Fibroblast of skin of back (primary cell): ENCODE measurements around the gene CNOT4.
A peak's percentile ranks its signal among the peaks of the same experiment; 100 is the strongest.
"Not testable (repeated sequence)": the region's sequence is repeated elsewhere in the genome, so short reads cannot be mapped to it uniquely, and the experiment has no call there.

ENCODE experiments used
- DNase-seq: peaks from one replicate; pipeline ENCODE4 v3.0.0-alpha.2; 2013

The CNOT4 gene

GRCh38 chr7:135449436-135449835 is 60.5 kb downstream of the CNOT4 start:
- no peak for DNase-seq

GRCh38 chr7:135448753-135449152 is 61.1 kb downstream of the CNOT4 start:
- DNase-seq = no peak

GRCh38 chr7:135447748-135448147 is 62.2 kb downstream of the CNOT4 start:
- no peak for DNase-seq

- DNase-seq = no peak
Measured at GRCh38 chr7:135445690-135446089, 64.2 kb downstream of the CNOT4 start.

- DNase-seq = not testable (repeated sequence)
Measured at GRCh38 chr7:135445266-135445665, 64.6 kb downstream of the CNOT4 start.

- peak; percentile 2 for DNase-seq
Measured at GRCh38 chr7:135441791-135442190, 68.1 kb downstream of the CNOT4 start.

- peak; percentile 31 for DNase-seq
Measured at GRCh38 chr7:135434047-135434446, 75.9 kb downstream of the CNOT4 start.

GRCh38 chr7:135430626-135431025 is 79.3 kb downstream of the CNOT4 start:
- DNase-seq = no peak

GRCh38 chr7:135428879-135429278 is 81.0 kb downstream of the CNOT4 start:
- DNase-seq = no peak

- DNase-seq = no peak
Measured at GRCh38 chr7:135428011-135428410, 81.9 kb downstream of the CNOT4 start.

- no peak for DNase-seq
Measured at GRCh38 chr7:135427166-135427565, 82.7 kb downstream of the CNOT4 start.

GRCh38 chr7:135425036-135425435 is 84.9 kb downstream of the CNOT4 start:
- no peak for DNase-seq

- DNase-seq = no peak
Measured at GRCh38 chr7:135420786-135421185, 89.1 kb downstream of the CNOT4 start.

GRCh38 chr7:135416431-135416830 is 93.5 kb downstream of the CNOT4 start:
- DNase-seq = no peak

- DNase-seq = peak; percentile 46
Measured at GRCh38 chr7:135414850-135415439, 95.0 kb downstream of the CNOT4 start.

- no peak for DNase-seq
Measured at GRCh38 chr7:135414208-135414607, 95.7 kb downstream of the CNOT4 start.

- DNase-seq = no peak
Measured at GRCh38 chr7:135411098-135411497, 98.8 kb downstream of the CNOT4 start.

GRCh38 chr7:135410543-135410942 is 99.4 kb downstream of the CNOT4 start:
- DNase-seq = no peak

- no peak for DNase-seq
Measured at GRCh38 chr7:135409845-135410542, 99.9 kb downstream of the CNOT4 start.

- DNase-seq = no peak
Measured at GRCh38 chr7:135407884-135408283, 102.0 kb downstream of the CNOT4 start.

- no peak for DNase-seq
Measured at GRCh38 chr7:135406918-135407317, 103.0 kb downstream of the CNOT4 start.

GRCh38 chr7:135405969-135406368 is 103.9 kb downstream of the CNOT4 start:
- DNase-seq = no peak

GRCh38 chr7:135403302-135403701 is 106.6 kb downstream of the CNOT4 start:
- no peak for DNase-seq

GRCh38 chr7:135397689-135398088 is 112.2 kb downstream of the CNOT4 start:
- DNase-seq = no peak

- no peak for DNase-seq
Measured at GRCh38 chr7:135392701-135393100, 117.2 kb downstream of the CNOT4 start.
